OCI-LY1 (cell line): ENCODE measurements around the gene VEPH1.

Source experiments
- H2AFZ ChIP-seq: fragments of 200-600 bp; sonication (generic), shearing (Covaris generic); 2 replicates; pipeline ENCODE4 v1.6.0; 2014; ENCODE audit warnings: antibody characterized with exemption, mild to moderate bottlenecking, low read length
- H3F3A ChIP-seq: fragments of 200-600 bp; sonication (generic), shearing (Covaris generic); 2 replicates; pipeline ENCODE4 v1.6.0; 2014; ENCODE audit warnings: mild to moderate bottlenecking, antibody characterized with exemption, low read length, moderate library complexity; ENCODE audit not compliant: insufficient read depth
- H3K27ac ChIP-seq: fragments of 200-600 bp; sonication (generic); 2 replicates; pipeline ENCODE4 v1.5.1; 2014; ENCODE audit warnings: low read length, mixed run types, mild to moderate bottlenecking, low read depth; ENCODE audit not compliant: poor library complexity, severe bottlenecking
- H3K27me3 ChIP-seq: fragments of 200-600 bp; sonication (generic); 2 replicates; pipeline ENCODE4 v1.6.0; 2014; ENCODE audit warnings: antibody characterized with exemption, mild to moderate bottlenecking, low read length, moderate library complexity; ENCODE audit not compliant: insufficient read depth
- H3K36me3 ChIP-seq: fragments of 200-600 bp; sonication (generic); 2 replicates; pipeline ENCODE4 v1.6.1; 2014; ENCODE audit warnings: mild to moderate bottlenecking, antibody characterized with exemption, low read length, moderate library complexity, mixed read lengths; ENCODE audit not compliant: insufficient read depth
- H3K4me1 ChIP-seq: fragments of 200-600 bp; sonication (generic); 2 replicates; pipeline ENCODE4 v1.5.1; 2014; ENCODE audit warnings: mild to moderate bottlenecking, low read length, moderate library complexity; ENCODE audit not compliant: insufficient read depth, severe bottlenecking
- H3K4me2 ChIP-seq: fragments of 200-600 bp; sonication (generic), shearing (Covaris generic); 2 replicates; pipeline ENCODE4 v1.6.1; 2014; ENCODE audit warnings: low read length
- H3K4me3 ChIP-seq: fragments of 200-600 bp; sonication (generic); 2 replicates; pipeline ENCODE4 v1.5.1; 2014; ENCODE audit warnings: low read length, low read depth, mild to moderate bottlenecking, mixed read lengths; ENCODE audit not compliant: poor library complexity, severe bottlenecking
- H3K79me2 ChIP-seq: fragments of 200-600 bp; shearing (Covaris generic); 2 replicates; pipeline ENCODE4 v1.6.1; 2016; ENCODE audit warnings: mixed run types, low read length, mixed read lengths; ENCODE audit not compliant: insufficient read depth
- H3K9ac ChIP-seq: fragments of 200-600 bp; sonication (generic), shearing (Covaris generic); 2 replicates; pipeline ENCODE4 v1.6.1; 2014; ENCODE audit warnings: mild to moderate bottlenecking, low read length, mixed read lengths
- H3K9me2 ChIP-seq: fragments of 200-600 bp; sonication (generic), shearing (Covaris generic); 2 replicates; pipeline ENCODE4 v1.6.1; 2014; ENCODE audit warnings: low read depth, mild to moderate bottlenecking, low read length, mixed read lengths
- H3K9me3 ChIP-seq: fragments of 200-600 bp; shearing (Covaris generic); 2 replicates; pipeline ENCODE4 v1.6.1; 2014; ENCODE audit warnings: low read length, mixed read lengths
- H4K20me1 ChIP-seq: fragments of 200-600 bp; sonication (generic), shearing (Covaris generic); 2 replicates; pipeline ENCODE4 v1.6.0; 2016; ENCODE audit warnings: mild to moderate bottlenecking, low read length; ENCODE audit not compliant: insufficient read depth
- EZH2 ChIP-seq: fragments of 200-600 bp; sonication (generic), shearing (Covaris generic); IDR thresholded peaks from 2 replicates; pipeline ENCODE4 v1.8.0; 2017; ENCODE audit warnings: borderline replicate concordance, mixed run types, mild to moderate bottlenecking, antibody characterized with exemption, low read length, moderate library complexity, mixed read lengths
- TF ChIP-seq, protein P1 (sequence below): fragments of 200-600 bp; sonication (generic), shearing (Covaris generic); IDR thresholded peaks from 2 replicates; pipeline ENCODE4 v1.5.1; 2017; ENCODE audit warnings: mild to moderate bottlenecking, antibody characterized with exemption, low read length, moderate library complexity, mixed read lengths

The VEPH1 gene

DNA sequence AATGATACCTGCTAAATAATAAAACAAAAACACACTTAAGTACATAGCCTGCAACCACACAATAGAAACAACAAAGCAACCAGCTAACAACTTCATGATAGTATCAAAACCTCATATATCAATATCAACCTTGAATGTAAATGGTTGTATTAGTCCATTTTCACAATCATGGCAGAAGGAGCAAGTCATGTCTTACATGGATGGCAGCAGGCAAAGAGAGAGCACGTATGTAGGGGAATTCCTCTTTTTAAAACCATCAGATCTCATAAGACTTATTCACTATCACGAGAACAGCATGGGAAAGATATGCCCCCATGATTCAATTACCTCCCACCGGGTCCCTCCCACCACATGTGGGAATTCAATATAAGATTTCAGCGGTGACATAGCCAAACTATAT lies 111.1 kb downstream of the VEPH1 start:
- no peaks in the 10 kb centered on the region for H4K20me1 ChIP-seq
- no peak overlapping the region for H3K27ac ChIP-seq
- no peaks in the 10 kb centered on the region for H3K9me3 ChIP-seq
- TF ChIP-seq EZH2 = no peak
- TF ChIP-seq, protein P1, sequence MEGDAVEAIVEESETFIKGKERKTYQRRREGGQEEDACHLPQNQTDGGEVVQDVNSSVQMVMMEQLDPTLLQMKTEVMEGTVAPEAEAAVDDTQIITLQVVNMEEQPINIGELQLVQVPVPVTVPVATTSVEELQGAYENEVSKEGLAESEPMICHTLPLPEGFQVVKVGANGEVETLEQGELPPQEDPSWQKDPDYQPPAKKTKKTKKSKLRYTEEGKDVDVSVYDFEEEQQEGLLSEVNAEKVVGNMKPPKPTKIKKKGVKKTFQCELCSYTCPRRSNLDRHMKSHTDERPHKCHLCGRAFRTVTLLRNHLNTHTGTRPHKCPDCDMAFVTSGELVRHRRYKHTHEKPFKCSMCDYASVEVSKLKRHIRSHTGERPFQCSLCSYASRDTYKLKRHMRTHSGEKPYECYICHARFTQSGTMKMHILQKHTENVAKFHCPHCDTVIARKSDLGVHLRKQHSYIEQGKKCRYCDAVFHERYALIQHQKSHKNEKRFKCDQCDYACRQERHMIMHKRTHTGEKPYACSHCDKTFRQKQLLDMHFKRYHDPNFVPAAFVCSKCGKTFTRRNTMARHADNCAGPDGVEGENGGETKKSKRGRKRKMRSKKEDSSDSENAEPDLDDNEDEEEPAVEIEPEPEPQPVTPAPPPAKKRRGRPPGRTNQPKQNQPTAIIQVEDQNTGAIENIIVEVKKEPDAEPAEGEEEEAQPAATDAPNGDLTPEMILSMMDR = no peak
- no peak overlapping the region for H3K9ac ChIP-seq
- H3F3A ChIP-seq = no peaks in the 10 kb centered on the region
- H3K27me3 ChIP-seq = no peaks in the 10 kb centered on the region
- H3K9me2 ChIP-seq = no peaks in the 10 kb centered on the region
- no peak overlapping the region for H3K4me3 ChIP-seq
- H3K79me2 ChIP-seq = no peaks in the 10 kb centered on the region
- H3K4me2 ChIP-seq = no peak overlapping the region
- no peak overlapping the region for H2AFZ ChIP-seq
- no peaks in the 10 kb centered on the region for H3K36me3 ChIP-seq
- no peaks in the 10 kb centered on the region for H3K4me1 ChIP-seq

DNA sequence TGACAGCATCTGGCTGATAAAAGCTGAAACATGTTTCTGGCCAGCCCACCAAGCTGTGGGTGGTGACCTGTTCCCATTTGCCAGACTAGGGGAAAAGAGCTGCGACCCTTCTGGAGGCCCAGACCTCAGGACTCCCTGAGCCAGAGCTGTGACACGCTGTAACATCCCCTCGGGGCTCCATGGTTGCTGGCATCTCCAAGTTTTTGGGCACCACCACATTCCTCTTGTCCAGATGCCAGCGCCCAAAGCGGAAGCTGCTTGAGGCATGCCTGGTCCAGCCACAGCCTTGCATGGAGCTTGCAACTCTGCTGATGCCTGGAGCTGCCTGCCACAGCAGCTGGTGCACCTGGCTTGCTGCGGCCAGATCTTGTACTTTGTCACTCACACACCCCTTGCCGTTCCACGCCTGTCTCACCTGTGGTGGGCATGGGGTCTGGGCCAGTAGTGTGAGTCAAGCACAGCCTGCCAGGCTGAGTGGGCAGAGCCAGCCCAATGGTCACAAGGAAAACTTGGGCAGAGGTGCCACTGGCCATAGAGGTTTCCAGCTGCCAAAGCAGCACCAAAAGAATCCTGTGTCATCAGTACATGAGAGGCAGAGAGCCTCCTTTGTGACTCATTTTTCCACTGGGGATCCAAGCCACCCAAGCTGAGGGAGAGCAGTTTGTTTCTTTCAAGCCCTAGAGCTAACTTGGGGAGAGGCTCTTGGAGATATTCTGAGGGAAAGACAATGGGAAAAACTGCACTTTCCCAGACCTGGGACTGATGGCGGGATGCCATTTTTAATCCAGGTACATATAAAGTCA lies 112.3 kb downstream of the VEPH1 start:
- Histone ChIP-seq H3K9me2 (no peaks in the 10 kb centered on the region), H3K4me2 (no peak overlapping the region), H3K27me3 (no peaks in the 10 kb centered on the region), H3K4me3 (no peak overlapping the region), H3K36me3 (no peaks in the 10 kb centered on the region), H3K9ac (no peak overlapping the region), H3K27ac (no peak overlapping the region), H3K4me1 (no peaks in the 10 kb centered on the region), H3K9me3 (no peaks in the 10 kb centered on the region), H4K20me1 (no peaks in the 10 kb centered on the region), H3K79me2 (no peaks in the 10 kb centered on the region), H3F3A (no peaks in the 10 kb centered on the region), H2AFZ (no peak overlapping the region)
- TF ChIP-seq, protein P1 = no peak
- TF ChIP-seq EZH2 = no peak

GRCh38 chr3:157388976-157389375 lies 114.2 kb downstream of the VEPH1 start:
- no peaks in the 10 kb centered on the region for H3K79me2 ChIP-seq
- no peak overlapping the region for H2AFZ ChIP-seq
- H3K27me3 ChIP-seq = no peaks in the 10 kb centered on the region
- H3K9me2 ChIP-seq = no peaks in the 10 kb centered on the region
- no peaks in the 10 kb centered on the region for H3F3A ChIP-seq
- H3K9me3 ChIP-seq = no peaks in the 10 kb centered on the region
- no peak overlapping the region for H3K27ac ChIP-seq
- no peaks in the 10 kb centered on the region for H4K20me1 ChIP-seq
- H3K36me3 ChIP-seq = no peaks in the 10 kb centered on the region
- no peak overlapping the region for H3K4me3 ChIP-seq
- H3K4me2 ChIP-seq = no peak overlapping the region
- TF ChIP-seq EZH2 = no peak
- TF ChIP-seq, protein P1 = no peak
- no peaks in the 10 kb centered on the region for H3K4me1 ChIP-seq
- H3K9ac ChIP-seq = no peak overlapping the region
